Activated T-cell treated with anti-CD3 and anti-CD28 coated beads, Interleukin-2, amount 50 U/mL, for 1 hour (primary cell): ENCODE results near the gene FLYWCH1.
"Not testable (repeated sequence)": the region's sequence is repeated elsewhere in the genome, so short reads cannot be mapped to it uniquely, and the experiment has no call there.

Source experiments
- DNase-seq: peaks from one replicate; pipeline ENCODE4 v3.0.0-alpha.2; 2020

FLYWCH1 gene

GRCh38 chr16:2927010-2927646 is 15.4 kb downstream of the FLYWCH1 start:
- DNase-seq = peak; percentile 87

DNA sequence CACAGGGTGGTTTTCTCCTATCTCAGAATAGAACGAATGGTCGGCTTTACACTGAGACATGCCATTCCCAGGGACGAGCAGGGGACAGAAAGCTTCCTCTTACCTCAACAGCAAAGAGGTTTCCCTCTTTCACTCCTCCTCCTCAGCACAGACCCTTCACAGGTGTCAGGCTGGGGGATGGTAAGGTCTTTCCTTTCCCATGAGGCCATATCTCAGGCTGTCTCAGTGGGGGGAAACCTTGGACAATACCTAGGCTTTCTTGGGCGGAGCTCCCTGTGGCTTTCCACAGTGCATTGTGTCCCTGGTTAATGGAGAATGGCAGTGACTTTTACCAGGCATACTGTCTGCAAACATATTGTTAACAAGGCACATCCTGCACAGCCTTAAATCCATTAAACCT is 16.4 kb downstream of the FLYWCH1 start:
- not testable (repeated sequence) for DNase-seq

- DNase-seq = no peak
These were observed 17.1 kb downstream of the FLYWCH1 start for GRCh38 chr16:2928796-2929195.

DNA sequence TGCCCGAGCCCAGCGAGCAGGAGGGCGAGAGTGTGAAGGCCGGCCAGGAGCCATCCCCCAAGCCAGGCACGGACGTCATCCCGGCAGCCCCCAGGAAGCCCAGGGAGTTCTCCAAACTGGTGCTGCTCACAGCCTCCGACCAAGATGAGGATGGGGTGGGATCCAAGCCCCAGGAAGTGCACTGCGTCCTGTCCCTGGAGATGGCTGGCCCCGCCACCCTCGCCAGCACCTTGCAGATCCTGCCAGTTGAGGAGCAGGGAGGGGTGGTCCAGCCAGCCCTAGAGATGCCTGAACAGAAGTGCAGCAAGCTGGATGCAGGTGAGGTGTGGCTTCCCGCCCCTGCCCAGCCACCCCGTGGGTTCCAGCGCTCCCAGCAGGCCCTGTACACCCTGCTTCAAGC is 18.0 kb downstream of the FLYWCH1 start:
- DNase-seq = no peak

- DNase-seq = no peak
These were observed 18.5 kb downstream of the FLYWCH1 start for GRCh38 chr16:2930236-2930635.

- DNase-seq = not testable (repeated sequence)
These were observed 19.6 kb downstream of the FLYWCH1 start for GRCh38 chr16:2931231-2931914.

DNA sequence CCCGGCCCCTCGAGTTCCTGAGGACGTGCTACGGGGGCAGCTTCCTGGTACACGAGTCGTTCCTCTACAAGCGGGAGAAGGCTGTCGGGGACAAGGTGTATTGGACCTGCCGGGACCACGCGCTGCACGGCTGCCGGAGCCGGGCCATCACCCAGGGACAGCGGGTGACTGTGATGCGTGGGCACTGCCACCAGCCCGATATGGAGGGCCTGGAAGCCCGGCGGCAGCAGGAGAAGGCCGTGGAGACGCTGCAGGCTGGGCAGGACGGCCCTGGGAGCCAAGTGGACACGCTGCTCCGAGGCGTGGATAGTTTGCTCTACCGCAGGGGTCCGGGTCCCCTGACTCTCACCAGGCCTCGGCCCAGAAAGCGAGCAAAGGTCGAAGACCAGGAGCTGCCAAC is 21.4 kb downstream of the FLYWCH1 start:
- no peak for DNase-seq

DNA sequence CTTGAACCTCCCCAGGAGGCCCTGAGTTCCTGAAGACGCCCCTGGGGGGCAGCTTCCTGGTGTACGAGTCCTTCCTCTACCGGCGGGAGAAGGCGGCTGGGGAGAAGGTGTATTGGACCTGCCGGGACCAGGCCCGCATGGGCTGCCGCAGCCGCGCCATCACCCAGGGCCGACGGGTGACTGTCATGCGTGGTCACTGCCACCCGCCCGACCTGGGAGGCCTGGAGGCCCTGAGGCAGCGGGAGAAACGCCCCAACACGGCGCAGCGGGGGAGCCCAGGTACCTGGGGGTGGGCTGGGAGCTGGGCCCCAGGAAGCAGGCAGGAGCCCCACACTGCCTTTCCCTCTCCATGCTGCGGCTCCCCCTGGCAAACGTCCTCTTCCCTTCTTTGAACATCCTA is 22.0 kb downstream of the FLYWCH1 start:
- no peak for DNase-seq

GRCh38 chr16:2934450-2934849 is 22.7 kb downstream of the FLYWCH1 start:
- no peak for DNase-seq

- DNase-seq = no peak
These were observed 24.8 kb downstream of the FLYWCH1 start for GRCh38 chr16:2936436-2937011.

GRCh38 chr16:2937170-2937569 is 25.4 kb downstream of the FLYWCH1 start:
- no peak for DNase-seq

- DNase-seq = no peak
These were observed 26.5 kb downstream of the FLYWCH1 start for GRCh38 chr16:2938206-2938605.

DNA sequence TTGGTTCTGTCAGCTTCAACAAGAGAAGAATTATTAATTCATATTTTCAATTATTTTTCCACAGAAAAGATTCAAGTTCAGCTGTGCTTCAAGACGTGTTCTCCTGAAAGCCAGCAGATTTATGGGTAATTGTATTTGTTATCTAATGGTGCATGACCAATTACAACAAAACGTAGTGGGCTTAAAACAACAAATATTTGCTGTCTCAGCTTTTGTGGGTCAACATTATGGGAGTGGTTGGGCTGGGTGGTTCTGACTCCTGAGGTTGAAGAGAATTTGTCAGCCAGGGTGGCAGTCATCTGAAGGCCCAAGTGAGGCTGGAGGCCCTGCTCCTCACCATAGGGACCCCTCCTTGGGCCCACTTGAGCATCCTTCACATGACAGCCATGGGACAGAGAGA is 28.2 kb downstream of the FLYWCH1 start:
- no peak for DNase-seq

DNA sequence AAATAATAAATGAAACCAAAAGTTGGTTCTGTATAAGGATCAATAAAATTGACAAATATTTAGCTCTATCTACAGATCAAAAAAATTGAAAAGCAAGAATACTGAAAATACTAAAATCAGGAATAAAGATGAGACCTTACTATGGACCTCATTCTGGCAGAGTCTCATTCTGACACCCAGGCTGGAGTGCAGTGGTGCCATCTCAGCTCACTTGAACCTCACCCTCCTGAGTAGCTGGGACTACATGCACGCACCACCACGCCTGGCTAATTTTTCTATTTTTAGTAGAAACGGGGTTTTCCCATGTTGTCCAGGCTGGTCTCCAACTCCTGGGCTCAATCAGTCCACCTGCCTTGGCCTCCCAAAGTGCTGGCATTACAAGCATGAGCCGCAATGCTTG is 30.3 kb downstream of the FLYWCH1 start:
- DNase-seq = no peak

GRCh38 chr16:2943716-2944115 is 32.0 kb downstream of the FLYWCH1 start:
- DNase-seq = not testable (repeated sequence)

- no peak for DNase-seq
These were observed 34.9 kb downstream of the FLYWCH1 start for GRCh38 chr16:2946649-2947048.

GRCh38 chr16:2948807-2949704 is 37.3 kb downstream of the FLYWCH1 start:
- DNase-seq = no peak

DNA sequence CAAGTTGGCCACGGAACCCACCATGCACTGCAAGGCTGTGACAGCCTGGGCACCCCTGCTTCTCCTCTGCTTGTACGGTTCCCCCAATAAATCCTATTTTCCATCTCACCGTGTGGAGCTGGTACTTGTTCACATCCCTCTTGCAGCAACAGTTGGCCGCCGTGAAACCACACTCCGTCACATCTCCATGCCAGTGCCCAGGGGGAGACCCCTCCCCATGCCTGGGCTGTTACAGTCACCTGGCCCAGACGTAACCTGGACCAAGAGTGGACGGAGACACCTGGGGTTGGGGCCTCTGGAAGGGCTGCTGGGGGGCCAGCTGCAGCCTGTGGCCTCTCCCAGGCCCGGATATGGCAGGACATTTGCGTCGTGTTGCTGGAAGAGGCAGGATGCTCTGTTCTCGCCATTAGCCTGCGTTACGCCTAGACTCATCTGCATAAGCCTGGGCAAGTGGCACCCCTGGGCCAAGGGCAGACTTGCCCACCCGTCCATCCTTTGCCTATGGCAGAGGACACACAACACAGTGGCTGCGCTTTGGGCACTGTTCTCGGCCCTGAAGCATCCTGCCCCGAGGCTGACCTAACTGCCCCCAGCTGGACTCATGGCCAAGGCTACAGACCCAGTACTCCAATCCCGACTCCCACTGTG is 38.1 kb downstream of the FLYWCH1 start:
- DNase-seq = no peak

GRCh38 chr16:2950353-2950724 is 38.6 kb downstream of the FLYWCH1 start:
- no peak for DNase-seq

GRCh38 chr16:2950773-2951172 is 39.0 kb downstream of the FLYWCH1 start:
- DNase-seq = no peak

DNA sequence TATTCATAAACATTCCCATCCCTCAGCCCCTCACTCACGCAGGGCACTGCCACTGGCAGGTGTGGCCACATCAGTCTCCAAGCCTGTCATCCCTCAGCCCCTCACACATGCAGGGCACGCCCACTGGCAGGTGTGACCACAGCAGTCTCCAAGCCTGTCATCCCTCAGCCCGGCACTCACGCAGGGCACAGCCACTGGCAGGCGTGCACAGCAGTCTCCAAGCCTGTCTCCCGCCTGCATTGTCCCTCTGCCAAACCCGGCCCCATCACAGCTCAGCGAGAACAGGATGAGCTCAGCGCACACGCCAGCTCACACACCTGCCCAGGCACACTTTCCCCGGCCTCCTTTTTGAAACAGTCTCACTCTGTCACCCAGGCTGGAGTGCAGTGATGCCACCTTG is 40.9 kb downstream of the FLYWCH1 start:
- no peak for DNase-seq

GRCh38 chr16:2953706-2954627 is 42.2 kb downstream of the FLYWCH1 start:
- DNase-seq = no peak
